Nephron (organoid): ENCODE data around the gene CYP11A1.

Experiments used
- H3K27ac Mint-ChIP-seq, 3 experiments: 2 replicates each; pipeline ENCODE4 v1.8.0; 2020; ENCODE audit warnings: mixed read lengths in 3 of 3, mild to moderate bottlenecking in 2 of 3, moderate library complexity in 1 of 3
- H3K27me3 Mint-ChIP-seq: 2 replicates; pipeline ENCODE4 v1.8.0; 2021; ENCODE audit warnings: low read depth, mild to moderate bottlenecking, moderate library complexity, mixed read lengths
- H3K36me3 Mint-ChIP-seq: 2 replicates; pipeline ENCODE4 v1.8.0; 2020; ENCODE audit warnings: low read depth, mixed read lengths
- H3K4me1 Mint-ChIP-seq: 2 replicates; pipeline ENCODE4 v1.8.0; 2020; ENCODE audit warnings: mixed read lengths
- H3K4me3 Mint-ChIP-seq, 3 experiments: 2 replicates each; pipeline ENCODE4 v1.8.0; 2020; ENCODE audit warnings: mild to moderate bottlenecking in 3 of 3, mixed read lengths in 3 of 3, moderate library complexity in 2 of 3
- H3K9me3 Mint-ChIP-seq: 2 replicates; pipeline ENCODE4 v1.8.0; 2020; ENCODE audit warnings: mixed read lengths
- CTCF ChIP-seq, 3 experiments: fragments of 200-600 bp; sonication (generic); IDR thresholded peaks; one replicate each; pipeline ENCODE4 v1.5.0; 2021; ENCODE audit warnings: antibody characterized with exemption in 3 of 3; ENCODE audit not compliant: unreplicated experiment in 3 of 3

Gene CYP11A1

GRCh38 chr15:74318376-74319137, 48.9 kb downstream of the CYP11A1 start:
- Mint-ChIP-seq H3K4me1 (peaks cover 49% of the 10 kb centered on the region), H3K4me3 (no peak overlapping the region), H3K9me3 (no peaks in the 10 kb centered on the region), H3K36me3 (no peaks in the 10 kb centered on the region), H3K27me3 (peaks cover 6% of the 10 kb centered on the region), H3K27ac (peak overlapping the region; percentile 93 to 95 (median 94))
- TF ChIP-seq CTCF (IDR thresholded peaks at IDR 0.05; ENCODE audit: unreplicated experiment in 3 of 3): no peak

GRCh38 chr15:74317820-74318375, 49.5 kb downstream of the CYP11A1 start:
- Mint-ChIP-seq H3K9me3 (no peaks in the 10 kb centered on the region), H3K27me3 (peaks cover 3% of the 10 kb centered on the region), H3K4me3 (peak overlapping the region in 2 of 3 experiments; percentile 3 to 7), H3K4me1 (peaks cover 51% of the 10 kb centered on the region), H3K27ac (peak overlapping the region; percentile 93 to 95 (median 94)), H3K36me3 (no peaks in the 10 kb centered on the region)
- TF ChIP-seq CTCF (IDR thresholded peaks at IDR 0.05; ENCODE audit: unreplicated experiment in 3 of 3): no peak

- no peaks in the 10 kb centered on the region for H3K27me3 Mint-ChIP-seq
- H3K4me3 Mint-ChIP-seq: peak overlapping the region; percentile 39 to 70 (median 54)
- H3K27ac Mint-ChIP-seq: peak overlapping the region; percentile 93 to 95 (median 94)
- H3K36me3 Mint-ChIP-seq: no peaks in the 10 kb centered on the region
- peaks cover 68% of the 10 kb centered on the region for H3K4me1 Mint-ChIP-seq
- TF ChIP-seq CTCF (IDR thresholded peaks at IDR 0.05; ENCODE audit: unreplicated experiment in 3 of 3): no peak
- H3K9me3 Mint-ChIP-seq: no peaks in the 10 kb centered on the region
Observed at GRCh38 chr15:74316141-74316540, 51.3 kb downstream of the CYP11A1 start.

- Mint-ChIP-seq H3K27ac (peak overlapping the region; percentile 73 to 94 (median 93)), H3K27me3 (peaks cover 5% of the 10 kb centered on the region), H3K4me3 (no peak overlapping the region), H3K4me1 (peaks cover 66% of the 10 kb centered on the region), H3K9me3 (no peaks in the 10 kb centered on the region), H3K36me3 (no peaks in the 10 kb centered on the region)
- no peak for TF ChIP-seq CTCF (IDR thresholded peaks at IDR 0.05; ENCODE audit: unreplicated experiment in 3 of 3)
Observed at GRCh38 chr15:74315626-74316025, 51.8 kb downstream of the CYP11A1 start.

- Mint-ChIP-seq H3K27ac (peak overlapping the region; percentile 73 to 94 (median 93)), H3K9me3 (no peaks in the 10 kb centered on the region), H3K4me1 (peaks cover 61% of the 10 kb centered on the region), H3K4me3 (no peak overlapping the region), H3K27me3 (peaks cover 7% of the 10 kb centered on the region), H3K36me3 (no peaks in the 10 kb centered on the region)
- TF ChIP-seq CTCF (IDR thresholded peaks at IDR 0.05; ENCODE audit: unreplicated experiment in 3 of 3): no peak
Observed at GRCh38 chr15:74314795-74315438, 52.5 kb downstream of the CYP11A1 start.
